ENCODE data around the gene TRIP10. TPM values are rescaled to one million over a fixed set of nuclear protein-coding genes. Genes with fewer than 3 reads are reported as not detected.

TRIP10 gene
- total and polyA plus RNA-seq, 4 donors: 3.4 to 9.9 (median 7.4) TPM

DNA sequence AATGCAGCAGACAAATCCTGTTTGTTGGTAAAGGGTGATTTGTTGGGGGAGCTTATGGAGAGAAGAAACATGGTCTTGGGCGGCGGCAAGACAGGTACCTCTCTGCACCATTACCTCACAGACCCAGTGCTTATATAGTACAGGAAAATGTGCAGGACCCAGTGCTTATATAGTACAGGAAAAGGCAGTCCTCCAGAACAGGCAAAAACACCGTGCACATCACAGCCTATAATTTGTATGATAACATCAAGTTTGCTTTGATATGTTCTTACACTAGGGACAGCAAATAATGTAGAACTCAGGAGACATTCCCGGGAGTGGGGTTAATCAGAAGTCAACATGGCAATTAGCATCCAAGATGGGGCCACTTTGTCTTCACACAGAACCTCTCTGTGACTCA lies 53.9 kb downstream of the TRIP10 start:
- Histone ChIP-seq H3K27ac (ENCODE audit: low read depth in 1 of 2, low read length in 2 of 2) (no peak overlapping the region), H3K4me1 (ENCODE audit: control insufficient read depth in 4 of 4, insufficient read depth in 4 of 4, low read length in 3 of 4) (no peaks in the 10 kb centered on the region), H3K9me3 (ENCODE audit: control insufficient read depth in 4 of 4, low read length in 3 of 4) (peaks cover 0 to 3% (median under 1%) of the 10 kb centered on the region in 4 donors), H3K4me3 (ENCODE audit: low read depth in 1 of 3, low read length in 3 of 3) (no peak overlapping the region), H3K9ac (ENCODE audit: low read depth in 1 of 2, low read length in 2 of 2) (no peak overlapping the region), H3K36me3 (ENCODE audit: control insufficient read depth in 4 of 4, insufficient read depth in 3 of 4, low read depth in 1 of 4, low read length in 3 of 4) (no peaks in the 10 kb centered on the region), H3K27me3 (ENCODE audit: control insufficient read depth in 4 of 4, insufficient read depth in 4 of 4, low read length in 3 of 4) (peaks cover 0 to 2% (median 0%) of the 10 kb centered on the region in 4 donors)
- 82% methylated on average over 4 of the region's 4 CpGs for WGBS
- no peak for DNase-seq (ENCODE audit: low spot score)
- TF ChIP-seq CTCF (IDR thresholded peaks at IDR 0.05; ENCODE audit: low read depth, low read length, missing input control) (no peak), YY1 (IDR thresholded peaks at IDR 0.05) (no peak), MAX (IDR thresholded peaks at IDR 0.05) (no peak), HNF4A (conservative IDR thresholded peaks at IDR 0.05) (no peak), EGR1 (IDR thresholded peaks at IDR 0.05; ENCODE audit: low read depth in 2 of 2) (no peak), TAF1 (conservative IDR thresholded peaks at IDR 0.05) (no peak), GABPA (IDR thresholded peaks at IDR 0.05 in 1 of 2, conservative IDR thresholded peaks at IDR 0.05 in 1 of 2) (no peak), JUND (IDR thresholded peaks at IDR 0.05) (no peak), HNF4G (IDR thresholded peaks at IDR 0.05) (no peak), FOXA1 (IDR thresholded peaks at IDR 0.05) (no peak)
- TF ChIP-seq, protein P1, sequence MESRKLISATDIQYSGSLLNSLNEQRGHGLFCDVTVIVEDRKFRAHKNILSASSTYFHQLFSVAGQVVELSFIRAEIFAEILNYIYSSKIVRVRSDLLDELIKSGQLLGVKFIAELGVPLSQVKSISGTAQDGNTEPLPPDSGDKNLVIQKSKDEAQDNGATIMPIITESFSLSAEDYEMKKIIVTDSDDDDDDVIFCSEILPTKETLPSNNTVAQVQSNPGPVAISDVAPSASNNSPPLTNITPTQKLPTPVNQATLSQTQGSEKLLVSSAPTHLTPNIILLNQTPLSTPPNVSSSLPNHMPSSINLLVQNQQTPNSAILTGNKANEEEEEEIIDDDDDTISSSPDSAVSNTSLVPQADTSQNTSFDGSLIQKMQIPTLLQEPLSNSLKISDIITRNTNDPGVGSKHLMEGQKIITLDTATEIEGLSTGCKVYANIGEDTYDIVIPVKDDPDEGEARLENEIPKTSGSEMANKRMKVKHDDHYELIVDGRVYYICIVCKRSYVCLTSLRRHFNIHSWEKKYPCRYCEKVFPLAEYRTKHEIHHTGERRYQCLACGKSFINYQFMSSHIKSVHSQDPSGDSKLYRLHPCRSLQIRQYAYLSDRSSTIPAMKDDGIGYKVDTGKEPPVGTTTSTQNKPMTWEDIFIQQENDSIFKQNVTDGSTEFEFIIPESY (IDR thresholded peaks at IDR 0.05): no peak
- TF ChIP-seq, protein P2, sequence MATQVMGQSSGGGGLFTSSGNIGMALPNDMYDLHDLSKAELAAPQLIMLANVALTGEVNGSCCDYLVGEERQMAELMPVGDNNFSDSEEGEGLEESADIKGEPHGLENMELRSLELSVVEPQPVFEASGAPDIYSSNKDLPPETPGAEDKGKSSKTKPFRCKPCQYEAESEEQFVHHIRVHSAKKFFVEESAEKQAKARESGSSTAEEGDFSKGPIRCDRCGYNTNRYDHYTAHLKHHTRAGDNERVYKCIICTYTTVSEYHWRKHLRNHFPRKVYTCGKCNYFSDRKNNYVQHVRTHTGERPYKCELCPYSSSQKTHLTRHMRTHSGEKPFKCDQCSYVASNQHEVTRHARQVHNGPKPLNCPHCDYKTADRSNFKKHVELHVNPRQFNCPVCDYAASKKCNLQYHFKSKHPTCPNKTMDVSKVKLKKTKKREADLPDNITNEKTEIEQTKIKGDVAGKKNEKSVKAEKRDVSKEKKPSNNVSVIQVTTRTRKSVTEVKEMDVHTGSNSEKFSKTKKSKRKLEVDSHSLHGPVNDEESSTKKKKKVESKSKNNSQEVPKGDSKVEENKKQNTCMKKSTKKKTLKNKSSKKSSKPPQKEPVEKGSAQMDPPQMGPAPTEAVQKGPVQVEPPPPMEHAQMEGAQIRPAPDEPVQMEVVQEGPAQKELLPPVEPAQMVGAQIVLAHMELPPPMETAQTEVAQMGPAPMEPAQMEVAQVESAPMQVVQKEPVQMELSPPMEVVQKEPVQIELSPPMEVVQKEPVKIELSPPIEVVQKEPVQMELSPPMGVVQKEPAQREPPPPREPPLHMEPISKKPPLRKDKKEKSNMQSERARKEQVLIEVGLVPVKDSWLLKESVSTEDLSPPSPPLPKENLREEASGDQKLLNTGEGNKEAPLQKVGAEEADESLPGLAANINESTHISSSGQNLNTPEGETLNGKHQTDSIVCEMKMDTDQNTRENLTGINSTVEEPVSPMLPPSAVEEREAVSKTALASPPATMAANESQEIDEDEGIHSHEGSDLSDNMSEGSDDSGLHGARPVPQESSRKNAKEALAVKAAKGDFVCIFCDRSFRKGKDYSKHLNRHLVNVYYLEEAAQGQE (IDR thresholded peaks at IDR 0.05): no peak
- TF ChIP-seq, protein P3, sequence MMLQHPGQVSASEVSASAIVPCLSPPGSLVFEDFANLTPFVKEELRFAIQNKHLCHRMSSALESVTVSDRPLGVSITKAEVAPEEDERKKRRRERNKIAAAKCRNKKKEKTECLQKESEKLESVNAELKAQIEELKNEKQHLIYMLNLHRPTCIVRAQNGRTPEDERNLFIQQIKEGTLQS (IDR thresholded peaks at IDR 0.05): no peak

GRCh38 chr19:6793973-6794372 lies 54.5 kb downstream of the TRIP10 start:
- Histone ChIP-seq H3K9me3 (ENCODE audit: control insufficient read depth in 4 of 4, low read length in 3 of 4) (peaks cover 0 to 3% (median under 1%) of the 10 kb centered on the region in 4 donors), H3K9ac (ENCODE audit: low read depth in 1 of 2, low read length in 2 of 2) (no peak overlapping the region), H3K4me1 (ENCODE audit: control insufficient read depth in 4 of 4, insufficient read depth in 4 of 4, low read length in 3 of 4) (no peaks in the 10 kb centered on the region), H3K4me3 (ENCODE audit: low read depth in 1 of 3, low read length in 3 of 3) (no peak overlapping the region), H3K27ac (ENCODE audit: low read depth in 1 of 2, low read length in 2 of 2) (no peak overlapping the region), H3K27me3 (ENCODE audit: control insufficient read depth in 4 of 4, insufficient read depth in 4 of 4, low read length in 3 of 4) (peaks cover 0 to 2% (median 0%) of the 10 kb centered on the region in 4 donors), H3K36me3 (ENCODE audit: control insufficient read depth in 4 of 4, insufficient read depth in 3 of 4, low read depth in 1 of 4, low read length in 3 of 4) (no peaks in the 10 kb centered on the region)
- 68% methylated on average over 5 of the region's 5 CpGs for WGBS
- no peak for DNase-seq (ENCODE audit: low spot score)
- TF ChIP-seq RAD21 (IDR thresholded peaks at IDR 0.05) (no peak), RXRA (IDR thresholded peaks at IDR 0.05) (no peak), CTCF (IDR thresholded peaks at IDR 0.05; ENCODE audit: low read depth, low read length, missing input control) (no peak), NR2F2 (IDR thresholded peaks at IDR 0.05) (no peak), HNF4G (IDR thresholded peaks at IDR 0.05) (no peak), GABPA (IDR thresholded peaks at IDR 0.05 in 1 of 2, conservative IDR thresholded peaks at IDR 0.05 in 1 of 2) (no peak), YY1 (IDR thresholded peaks at IDR 0.05) (no peak), JUND (IDR thresholded peaks at IDR 0.05) (no peak), EGR1 (IDR thresholded peaks at IDR 0.05; ENCODE audit: low read depth in 2 of 2) (no peak), SP1 (IDR thresholded peaks at IDR 0.05) (no peak), HNF4A (conservative IDR thresholded peaks at IDR 0.05) (no peak), FOXA2 (IDR thresholded peaks at IDR 0.05) (no peak), FOXA1 (IDR thresholded peaks at IDR 0.05) (no peak)
- TF ChIP-seq, protein P2 (IDR thresholded peaks at IDR 0.05): no peak
